GM18517 (cell line): ENCODE results near the gene ATP7B.

Experiments
- ATAC-seq: cut with Tn5 transposase; IDR thresholded peaks from one replicate; pipeline ENCODE4 v1.9.1; 2021; ENCODE audit warnings: mild to moderate bottlenecking, moderate library complexity; ENCODE audit not compliant: unreplicated experiment

Gene ATP7B

DNA sequence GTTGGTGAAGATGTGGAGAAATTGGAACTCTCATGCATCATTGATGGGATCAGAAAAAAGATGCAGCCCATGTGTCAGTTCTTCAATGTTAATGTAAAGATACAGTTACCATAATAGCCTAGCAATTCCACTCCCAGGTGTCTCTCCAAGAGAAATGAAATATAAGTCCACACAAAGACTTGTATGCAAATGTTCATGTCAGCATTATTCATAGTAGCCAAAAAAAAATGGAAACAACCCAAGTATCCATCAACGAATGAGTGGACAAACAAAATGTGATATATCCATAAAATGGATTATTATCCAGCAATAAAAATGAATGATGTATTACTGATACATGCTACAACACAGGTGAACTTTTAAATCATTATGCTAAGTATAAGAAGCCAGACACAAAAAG is 110.8 kb downstream of the ATP7B start:
- no peak for ATAC-seq

DNA sequence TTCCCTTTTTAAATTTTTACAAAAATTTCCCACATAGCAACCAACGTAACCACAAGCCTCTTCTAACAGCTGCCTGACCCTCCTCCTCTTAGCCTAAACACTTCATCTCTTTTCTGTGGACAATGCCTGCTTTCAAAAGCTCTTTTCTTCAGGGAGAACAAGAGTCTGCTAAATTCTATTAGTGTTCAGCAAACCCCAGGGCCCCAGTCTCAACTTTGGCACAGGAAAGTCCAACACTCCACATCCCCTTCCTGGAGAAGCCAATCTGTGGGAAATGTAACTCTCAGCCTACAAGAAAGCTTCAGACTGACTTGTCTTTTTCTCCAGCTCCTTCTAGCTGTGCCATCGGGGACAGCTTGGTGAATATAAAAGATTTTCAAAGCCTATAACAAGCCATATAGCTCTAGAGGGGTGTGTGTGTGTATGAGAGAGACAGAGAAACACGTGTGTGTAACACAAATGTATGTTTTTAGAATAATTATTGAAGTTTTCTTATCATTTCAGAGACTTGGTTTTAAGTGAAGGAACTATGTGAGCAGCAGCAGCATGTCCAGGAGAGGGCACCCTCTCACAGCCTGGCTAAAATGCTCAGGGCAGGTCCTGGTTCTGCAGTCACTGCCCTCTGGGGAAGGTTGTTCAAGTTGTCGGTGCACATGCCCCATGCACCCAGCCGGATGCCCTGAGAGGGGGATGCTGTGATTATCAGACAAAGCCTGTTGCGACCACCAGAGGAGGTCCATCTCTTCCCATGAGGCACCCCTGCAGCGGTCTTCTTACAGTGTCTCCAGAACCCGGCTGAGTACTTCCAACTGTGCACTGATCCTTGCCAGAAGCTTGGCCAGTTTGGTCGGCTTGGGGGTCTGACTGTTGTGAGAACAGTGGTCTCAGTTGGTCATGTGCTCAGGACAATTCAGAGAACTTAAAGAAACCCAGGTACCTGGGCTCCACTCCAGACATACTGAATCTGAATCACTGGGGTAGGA is 115.1 kb downstream of the ATP7B start:
- ATAC-seq = peak; percentile 48

DNA sequence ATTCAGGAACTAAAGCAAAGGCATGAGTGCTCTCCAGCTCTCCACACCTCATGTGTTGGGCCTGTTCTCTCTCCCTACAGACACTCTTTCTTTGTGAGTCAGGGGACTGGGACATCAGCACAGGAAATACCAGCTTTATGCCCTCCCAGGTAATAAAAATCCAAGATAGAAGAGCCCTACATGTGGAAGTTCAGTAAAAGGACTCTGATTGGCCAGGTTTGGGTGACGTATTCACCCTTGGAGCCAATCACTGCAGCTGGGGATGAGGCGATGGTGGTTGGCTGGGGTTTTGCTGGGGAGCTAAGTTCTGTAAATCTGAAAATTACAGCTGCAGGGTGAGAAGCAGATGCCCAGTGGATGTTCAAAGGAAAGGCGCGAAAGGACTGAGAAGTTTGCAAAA is 117.0 kb downstream of the ATP7B start:
- no peak for ATAC-seq

DNA sequence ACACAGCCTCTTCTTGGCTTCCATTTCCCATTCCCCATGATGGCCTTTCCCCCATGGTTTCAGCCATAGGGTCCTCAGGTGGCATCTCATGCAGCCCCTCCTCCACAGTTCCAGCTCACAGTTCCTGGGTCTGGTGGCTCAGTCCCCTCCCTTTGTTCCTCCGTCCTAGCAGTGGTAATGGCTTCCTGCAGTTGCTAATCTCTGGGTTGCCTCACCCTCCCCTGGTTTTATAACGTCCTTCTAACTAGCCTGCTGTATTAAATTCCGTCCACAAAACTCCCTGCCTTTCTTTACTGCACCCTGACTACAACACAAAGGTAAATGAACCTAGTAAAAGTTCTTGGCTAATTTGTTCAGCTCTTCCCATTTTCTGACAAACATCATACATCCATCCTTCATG is 118.6 kb downstream of the ATP7B start:
- no peak for ATAC-seq

DNA sequence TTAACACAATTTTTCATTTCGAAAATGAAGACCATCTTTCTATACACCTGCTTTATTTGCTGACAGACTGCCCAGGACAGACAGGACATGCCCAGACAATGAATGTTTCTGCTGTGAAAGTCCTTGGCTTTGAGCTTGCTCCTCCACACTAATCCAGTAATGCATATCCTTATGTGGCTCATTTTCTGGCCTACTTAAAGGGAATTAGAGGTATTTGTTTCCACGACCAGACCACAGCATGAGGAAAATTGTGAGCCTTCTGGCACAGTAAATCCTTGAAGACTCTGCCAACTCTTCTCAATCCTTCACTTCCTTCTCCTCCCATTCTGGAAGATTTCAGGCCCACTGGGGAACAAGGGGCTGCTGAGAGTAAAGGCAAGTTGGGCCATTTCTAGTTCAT is 123.8 kb downstream of the ATP7B start:
- no peak for ATAC-seq

DNA sequence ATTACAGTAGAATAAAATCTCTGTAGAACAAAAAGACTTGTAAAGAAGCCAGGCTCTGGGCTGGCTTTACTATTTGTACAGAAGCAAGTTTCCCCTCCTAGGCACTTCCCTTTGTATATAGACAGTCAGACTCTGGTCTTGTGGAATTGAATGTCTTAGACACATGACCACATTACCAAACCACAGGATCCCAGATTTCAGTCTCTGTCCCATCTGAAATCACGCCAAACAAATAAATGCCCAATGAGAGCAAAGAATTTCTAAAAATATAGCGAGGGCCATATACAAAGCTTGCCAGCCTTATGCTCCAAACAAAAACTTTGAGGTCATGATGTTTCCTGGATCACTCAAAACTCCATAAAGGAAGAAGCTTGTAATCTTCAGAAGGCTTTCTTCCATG is 125.6 kb downstream of the ATP7B start:
- ATAC-seq = no peak

DNA sequence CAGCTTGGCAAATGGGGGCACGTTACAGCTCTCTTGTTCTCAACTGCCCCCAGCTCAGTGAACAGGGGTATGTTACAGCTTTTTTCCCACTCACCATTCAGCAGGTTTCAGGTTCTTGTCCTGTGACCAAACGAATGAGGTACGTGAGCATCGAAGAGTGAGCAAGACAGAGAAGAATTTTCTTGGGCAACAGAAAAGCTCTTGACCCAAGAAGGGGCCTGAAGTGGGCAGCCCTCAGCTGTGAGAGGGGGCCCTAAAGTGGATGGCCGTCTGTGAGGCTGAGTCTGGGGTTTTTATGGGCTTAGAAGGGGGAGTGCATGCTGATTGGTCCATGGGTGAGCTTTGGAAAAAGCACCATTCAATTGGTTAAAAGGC is 128.0 kb downstream of the ATP7B start:
- no peak for ATAC-seq
